K562 (cell line): ENCODE results near the gene CRKL. TPM values are rescaled to one million over a fixed set of nuclear protein-coding genes. Genes with fewer than 3 reads are reported as not detected.
A peak's percentile ranks its signal among the peaks of the same experiment; 100 is the strongest.

ENCODE experiments used
- ATAC-seq: fragments of 200-7000 bp; cut with Tn5 transposase; 3 replicates; pipeline ENCODE4 v1.9.1; 2020; ENCODE audit warnings: moderate library complexity
- BruUV-seq: library from RNA; stranded (reverse); fragments of 400-500 nt; replicated peaks from 2 replicates; lab custom pipeline; 2021; lab: Mats Ljungman, UMichigan
- CTCF ChIA-PET: fragments of 300-600 bp; formaldehyde crosslinking; extraction: SDS; loops from one replicate; lab custom pipeline; 2021; ENCODE audit warnings: low intra/inter-chr PET ratio; lab: Yijun Ruan, JAX
- POLR2A ChIA-PET: fragments of 300-600, 350-650 bp; sonication (Branson Sonifier 250); formaldehyde crosslinking; extraction: SDS; loops from one replicate; lab custom pipeline; 2021; ENCODE audit warnings: antibody characterized with exemption, inconsistent platforms; lab: Yijun Ruan, JAX
- DNase-seq, 4 experiments: peaks; one replicate each; pipeline versions ENCODE4 v3.0.0 to v3.0.0-alpha.2; 2011 to 2018; ENCODE audit warnings: low spot score in 3 of 4, mixed read lengths in 3 of 4; ENCODE audit errors: extremely low read depth in 1 of 4
- FAIRE-seq: peaks from 2 replicates; lab custom pipeline; 2011; peaks lifted over from hg19 to GRCh38; lab: Jason Lieb, UNC
- H2AFZ ChIP-seq: 2 replicates; pipeline ENCODE4 v1.6.0; 2011; ENCODE audit warnings: low read depth, low read length, control low read depth, inconsistent platforms
- H3K27ac ChIP-seq: fragments of 200-600 bp; 3 replicates; pipeline ENCODE4 v1.8.0; 2011; ENCODE audit warnings: low read depth, mild to moderate bottlenecking, control low read depth, inconsistent platforms, low read length, moderate library complexity, mixed read lengths; ENCODE audit errors: extremely low read depth
- H3K27me3 ChIP-seq, 2 experiments: fragments of 300-600 bp in 1 of 2; 2 replicates in 1 of 2; 3 replicates in 1 of 2; pipeline versions ENCODE4 v1.6.0 to v1.8.0; 2011; ENCODE audit warnings: inconsistent platforms in 2 of 2, low read length in 2 of 2, mild to moderate bottlenecking in 1 of 2, mixed read lengths in 1 of 2, moderate library complexity in 1 of 2; ENCODE audit not compliant: control insufficient read depth in 2 of 2, insufficient read depth in 2 of 2
- H3K36me3 ChIP-seq: fragments of 300-600 bp; 3 replicates; pipeline ENCODE4 v1.8.0; 2011; ENCODE audit warnings: mild to moderate bottlenecking, low read length, inconsistent platforms; ENCODE audit not compliant: control insufficient read depth, insufficient read depth
- H3K4me1 ChIP-seq, 2 experiments: fragments of 200-600 bp in 1 of 2; replicated peaks in 1 of 2; 2 replicates in 1 of 2; 3 replicates in 1 of 2; pipeline versions ENCODE4 v1.5.1 to v1.8.0; 2011; ENCODE audit warnings: inconsistent platforms in 2 of 2, low read length in 2 of 2, mild to moderate bottlenecking in 1 of 2, mixed read lengths in 1 of 2, moderate library complexity in 1 of 2; ENCODE audit not compliant: control insufficient read depth in 2 of 2, insufficient read depth in 2 of 2
- H3K4me2 ChIP-seq: 2 replicates; pipeline ENCODE4 v1.6.1; 2011; ENCODE audit warnings: low read length, control low read depth, inconsistent platforms, mixed read lengths; ENCODE audit not compliant: insufficient read depth
- H3K4me3 ChIP-seq: fragments of 200-600 bp; sonication (generic), shearing (Covaris generic); 2 replicates; pipeline ENCODE4 v1.5.1; 2016; ENCODE audit warnings: control low read depth, inconsistent platforms
- H3K79me2 ChIP-seq: fragments of 200-600 bp; 3 replicates; pipeline ENCODE4 v1.8.0; 2011; ENCODE audit warnings: low read length, inconsistent platforms; ENCODE audit not compliant: control insufficient read depth, insufficient read depth
- H3K9ac ChIP-seq, 2 experiments: 2 replicates each; pipeline versions ENCODE4 v1.6.0 to v1.6.1; 2011; ENCODE audit warnings: low read depth in 2 of 2, low read length in 2 of 2, control low read depth in 1 of 2, inconsistent platforms in 1 of 2, mild to moderate bottlenecking in 1 of 2, mixed read lengths in 1 of 2; ENCODE audit not compliant: insufficient read depth in 1 of 2
- H3K9me1 ChIP-seq: one replicate; pipeline ENCODE4 v1.6.0; 2011; ENCODE audit warnings: inconsistent platforms, mild to moderate bottlenecking, low read length, moderate library complexity; ENCODE audit not compliant: control insufficient read depth, insufficient read depth
- H3K9me3 ChIP-seq: replicated peaks from 2 replicates; pipeline ENCODE4 v1.5.1; 2011; ENCODE audit warnings: low read depth, low read length, inconsistent platforms; ENCODE audit not compliant: control insufficient read depth, insufficient read depth
- H4K20me1 ChIP-seq: replicated peaks from 2 replicates; pipeline ENCODE4 v1.6.1; 2011; ENCODE audit warnings: low read length, inconsistent platforms, mixed read lengths; ENCODE audit not compliant: control insufficient read depth, insufficient read depth
- ATF3 ChIP-seq, 2 experiments: fragments of 450-650 bp in 1 of 2; sonication (generic) in 1 of 2; formaldehyde crosslinking in 1 of 2; IDR thresholded peaks in 1 of 2; conservative IDR thresholded peaks in 1 of 2; 2 replicates each; pipeline versions ENCODE4 v1.6.1 to v1.8.1; 2016 to 2023; ENCODE audit warnings: mild to moderate bottlenecking in 2 of 2, moderate library complexity in 2 of 2, inconsistent platforms in 1 of 2, missing genetic modification reagents in 1 of 2
- BCL6 ChIP-seq: fragments of 250-450 bp; sonication (Bioruptor Pico); IDR thresholded peaks from 2 replicates; pipeline ENCODE4 v1.4.0; 2020
- FOXA1 ChIP-seq: fragments of 450-650 bp; IDR thresholded peaks from 2 replicates; pipeline ENCODE4 v1.6.1; 2016; ENCODE audit warnings: mild to moderate bottlenecking, borderline replicate concordance
- HINFP ChIP-seq: fragments of 450-650 bp; conservative IDR thresholded peaks from 2 replicates; pipeline ENCODE4 v1.6.1; 2016; ENCODE audit warnings: missing genetic modification characterization, low read depth, mild to moderate bottlenecking, control low read depth, missing compliant biosample characterization
- JUNB ChIP-seq: fragments of 450-650 bp; formaldehyde crosslinking; conservative IDR thresholded peaks from 2 replicates; pipeline ENCODE4 v1.4.0; 2020; ENCODE audit warnings: mild to moderate bottlenecking
- KAT2B ChIP-seq: IDR thresholded peaks from one replicate; pipeline ENCODE4 v1.6.1; 2012; ENCODE audit warnings: low read depth, mild to moderate bottlenecking, control low read depth, inconsistent platforms, low read length, moderate library complexity
- MAFG ChIP-seq: fragments of 450-650 bp; conservative IDR thresholded peaks from 2 replicates; pipeline ENCODE4 v1.6.1; 2016; ENCODE audit warnings: missing genetic modification characterization, missing compliant biosample characterization
- MAFK ChIP-seq: IDR thresholded peaks from 2 replicates; pipeline ENCODE4 v1.6.1; 2011; ENCODE audit warnings: low read length, improper control_type of control experiment
- SMC3 ChIP-seq: conservative IDR thresholded peaks from 2 replicates; pipeline ENCODE4 v1.6.1; 2011; ENCODE audit warnings: low read depth, low read length, improper control_type of control experiment; ENCODE audit not compliant: insufficient read depth
- SRSF9 ChIP-seq: fragments of 200-400 bp; formaldehyde crosslinking; IDR thresholded peaks from 2 replicates; pipeline ENCODE4 v1.6.1; 2017; ENCODE audit warnings: low read depth, low read length, borderline replicate concordance
- TEAD4 ChIP-seq, 2 experiments: sonication (generic) in 1 of 2; formaldehyde crosslinking in 1 of 2; IDR thresholded peaks; 2 replicates each; pipeline versions ENCODE4 v1.6.1 to v1.8.0; 2012 to 2022; ENCODE audit warnings: borderline replicate concordance in 1 of 2, inconsistent platforms in 1 of 2, low read length in 1 of 2, mild to moderate bottlenecking in 1 of 2, missing genetic modification reagents in 1 of 2
- XRCC3 ChIP-seq: fragments of 450-650 bp; IDR thresholded peaks from 2 replicates; pipeline ENCODE4 v1.6.1; 2017; ENCODE audit warnings: mild to moderate bottlenecking, moderate library complexity
- ZC3H11A ChIP-seq: IDR thresholded peaks from 2 replicates; pipeline ENCODE4 v1.6.1; 2012; ENCODE audit warnings: low read depth, low read length, improper control_type of control experiment
- ZFP1 ChIP-seq: fragments of 450-650 bp; formaldehyde crosslinking; IDR thresholded peaks from 2 replicates; pipeline ENCODE4 v1.4.0; 2020; ENCODE audit warnings: mild to moderate bottlenecking, mixed read lengths
- ZNF263 ChIP-seq: sonication (generic); formaldehyde crosslinking; IDR thresholded peaks from 2 replicates; pipeline ENCODE4 v1.8.0; 2022; ENCODE audit warnings: mild to moderate bottlenecking, missing genetic modification reagents, borderline replicate concordance
- ZNF282 ChIP-seq: sonication (generic); formaldehyde crosslinking; IDR thresholded peaks from 2 replicates; pipeline ENCODE4 v1.8.1; 2023; ENCODE audit warnings: missing genetic modification reagents
- WGBS: fragments of 100-300 bp; shearing (Covaris generic); methylation state at CpG from one replicate; pipeline ENCODE4 v1.1.6; 2016; ENCODE audit warnings: low coverage, mixed read lengths; ENCODE audit not compliant: insufficient coverage; ENCODE audit errors: missing lambda C conversion rate; 5-methylcytosine and 5-hydroxymethylcytosine counted together
- in situ Hi-C: fragments of 300-500 bp; cut with MboI; formaldehyde crosslinking; loops from 4 replicates; pipeline ENCODE4 v1.15.0; 2018; ENCODE audit warnings: inconsistent platforms, mixed read lengths
- intact Hi-C: fragments of 100-400 bp; cut with micrococcal nuclease; formaldehyde crosslinking; loops from 2 replicates; pipeline ENCODE4 v1.14.2; 2022
- polyA plus RNA-seq, 8 experiments: library from polyadenylated mRNA; depleted of rRNA in 4 of 8; stranded (reverse) in 5 of 8; unstranded in 3 of 8; fragments of >200 nt; fragmentation: Nextera tagmentation in 2 of 8; fragmentation: Illumina TruSeq in 1 of 8; extraction: Ambion mirVana in 2 of 8; extraction: Trizol in 1 of 8; gene quantifications; 2 replicates each; pipeline versions ENCODE4 v1.2.1 to v1.2.3, GENCODE V29; 2011 to 2014; ENCODE audit warnings: inconsistent platforms in 1 of 8, missing spikeins in 1 of 8
- total RNA-seq, 7 experiments: library from RNA; depleted of rRNA in 6 of 7; stranded (reverse); fragments of >200 nt in 6 of 7; fragmentation: Illumina TruSeq in 2 of 7; extraction: Trizol in 2 of 7; gene quantifications; 2 replicates each; pipeline versions ENCODE4 v1.2.1 to v1.2.3, GENCODE V29; 2011 to 2021; ENCODE audit warnings: low replicate concordance in 1 of 7
- TF ChIP-seq, protein P1 (sequence below): fragments of 450-650 bp; formaldehyde crosslinking; conservative IDR thresholded peaks from 2 replicates; pipeline ENCODE4 v1.4.0; 2022; ENCODE audit warnings: mild to moderate bottlenecking, missing genetic modification characterization

Gene CRKL
- total and polyA plus RNA-seq, 9 of the 15 experiments (the other 6 are each of a cell fraction or from before 2014, with no cell fraction given) = 100 to 263 (median 124) TPM

GRCh38 chr22:20927940-20928572, 10.8 kb downstream of the CRKL start:
- no peak overlapping the region for H3K4me2 ChIP-seq
- 88% methylated on average over 4 of the region's 4 CpGs for WGBS
- intact Hi-C loops (no loop called here), in situ Hi-C loops (no loop called here)
- BruUV-seq = no TSS peak
- CTCF ChIA-PET = interaction anchor here (0.6 kb wide), 1 partner anchor 128 kb away, joined by 4 read pairs; no protein-coding TSS in a partner anchor
- peaks cover 76% of the 10 kb centered on the region for H4K20me1 ChIP-seq
- peaks cover 99% of the 10 kb centered on the region for H3K79me2 ChIP-seq
- H3K27me3 ChIP-seq = no peaks in the 10 kb centered on the region
- no peak for ATAC-seq
- no peak overlapping the region for H2AFZ ChIP-seq
- DNase-seq = no peak
- H3K9me1 ChIP-seq = peaks cover 13% of the 10 kb centered on the region
- H3K27ac ChIP-seq = no peak overlapping the region
- H3K4me3 ChIP-seq = no peak overlapping the region
- POLR2A ChIA-PET = interaction anchor here (0.6 to 64.4 kb wide), 11 partner anchors 10 to 953 kb away, joined by 3 to 1556 read pairs (median 3); partner anchors contain the start of genes AIFM3, CRKL and LZTR1
- no peaks in the 10 kb centered on the region for H3K9me3 ChIP-seq
- peaks cover 79% of the 10 kb centered on the region for H3K36me3 ChIP-seq
- no peak overlapping the region; a peak in 1 of 4 replicates for H3K9ac ChIP-seq
- H3K4me1 ChIP-seq = peaks cover 24% of the 10 kb centered on the region in 2 experiments; a peak in 4 of 5 replicates
- FAIRE-seq = no peak
- no peak for TF ChIP-seq ATF3 (IDR thresholded peaks at IDR 0.05)
- no peak for TF ChIP-seq ATF3 (CRISPR knock-in tag; conservative IDR thresholded peaks at IDR 0.05)
- TF ChIP-seq JUNB (CRISPR knock-in tag) = no peak
- TF ChIP-seq TEAD4 (IDR thresholded peaks at IDR 0.05; ENCODE audit: low read length) = no peak
- peak; percentile 58; the same call in 1 of the 2 replicates for TF ChIP-seq TEAD4 (CRISPR knock-in tag; IDR thresholded peaks at IDR 0.05; ENCODE audit: borderline replicate concordance)
- 0 out of 2 replicates have a peak, but pooled peaks have one; percentile 7 for TF ChIP-seq SMC3
- no peak for TF ChIP-seq FOXA1
- TF ChIP-seq, protein P1, sequence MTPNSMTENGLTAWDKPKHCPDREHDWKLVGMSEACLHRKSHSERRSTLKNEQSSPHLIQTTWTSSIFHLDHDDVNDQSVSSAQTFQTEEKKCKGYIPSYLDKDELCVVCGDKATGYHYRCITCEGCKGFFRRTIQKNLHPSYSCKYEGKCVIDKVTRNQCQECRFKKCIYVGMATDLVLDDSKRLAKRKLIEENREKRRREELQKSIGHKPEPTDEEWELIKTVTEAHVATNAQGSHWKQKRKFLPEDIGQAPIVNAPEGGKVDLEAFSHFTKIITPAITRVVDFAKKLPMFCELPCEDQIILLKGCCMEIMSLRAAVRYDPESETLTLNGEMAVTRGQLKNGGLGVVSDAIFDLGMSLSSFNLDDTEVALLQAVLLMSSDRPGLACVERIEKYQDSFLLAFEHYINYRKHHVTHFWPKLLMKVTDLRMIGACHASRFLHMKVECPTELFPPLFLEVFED (CRISPR knock-in tag) = peak; percentile 58; the same call in 1 of the 2 replicates
- no peak for TF ChIP-seq SRSF9
- no peak for TF ChIP-seq BCL6 (CRISPR knock-in tag)
- TF ChIP-seq ZC3H11A = peak; percentile 21; the same call in 1 of the 2 replicates
- no peak for TF ChIP-seq ZNF263 (CRISPR knock-in tag)
- TF ChIP-seq HINFP = no peak
- TF ChIP-seq ZFP1 (CRISPR knock-in tag) = peak; percentile 27; the same call in 1 of the 2 replicates
- TF ChIP-seq MAFG = no peak
- TF ChIP-seq MAFK = no peak
- no peak for TF ChIP-seq XRCC3
- no peak for TF ChIP-seq KAT2B
- peak; percentile 79; the same call in 1 of the 2 replicates for TF ChIP-seq ZNF282 (CRISPR knock-in tag)
